Caco-2 (cell line): ENCODE measurements around the gene IL21R. TPM values are rescaled to one million over a fixed set of nuclear protein-coding genes. Genes with fewer than 3 reads are reported as not detected.

Experiments used
- BruUV-seq: library from RNA; stranded (reverse); fragments of 400-500 nt; replicated peaks from 2 replicates; lab custom pipeline; 2021; lab: Mats Ljungman, UMichigan
- CTCF ChIA-PET: fragments of 300-600 bp; sonication (Branson Sonifier 250); formaldehyde crosslinking; loops from one replicate; lab custom pipeline; 2022; ENCODE audit warnings: antibody characterized with exemption; lab: Charles Lee
- POLR2A ChIA-PET: fragments of 300-600 bp; sonication (Branson Sonifier 250); formaldehyde crosslinking; loops from one replicate; lab custom pipeline; 2022; ENCODE audit warnings: antibody characterized with exemption; lab: Charles Lee
- DNase-seq, 2 experiments: peaks; one replicate each; pipeline versions ENCODE4 v3.0.0 to v3.0.0-alpha.2; 2020 to 2022
- H3K27me3 ChIP-seq: replicated peaks from 2 replicates; pipeline ENCODE4 v1.6.0; 2011; ENCODE audit warnings: low read length; ENCODE audit not compliant: control insufficient read depth, insufficient read depth
- H3K36me3 ChIP-seq: 2 replicates; pipeline ENCODE4 v1.5.1; 2011; ENCODE audit warnings: low read length; ENCODE audit not compliant: control insufficient read depth, insufficient read depth
- H3K4me1 ChIP-seq: fragments of 250-450 bp; sonication (Bioruptor Pico); 2 replicates; pipeline ENCODE4 v1.5.1; 2020; ENCODE audit warnings: mild to moderate bottlenecking
- H3K4me3 ChIP-seq: 2 replicates; pipeline ENCODE4 v1.5.1; 2011; ENCODE audit warnings: low read depth, mild to moderate bottlenecking, control low read depth, low read length
- H3K9me3 ChIP-seq: fragments of 250-450 bp; sonication (Bioruptor Pico); 2 replicates; pipeline ENCODE4 v1.5.1; 2020; ENCODE audit warnings: mild to moderate bottlenecking, moderate library complexity
- H3K27ac Mint-ChIP-seq: one replicate; pipeline ENCODE4 v1.8.0; 2022; ENCODE audit warnings: mixed read lengths; ENCODE audit not compliant: unreplicated experiment
- H3K27me3 Mint-ChIP-seq: one replicate; pipeline ENCODE4 v1.8.0; 2022; ENCODE audit warnings: mixed read lengths; ENCODE audit not compliant: insufficient read depth, unreplicated experiment
- H3K36me3 Mint-ChIP-seq: one replicate; pipeline ENCODE4 v1.8.0; 2022; ENCODE audit warnings: mild to moderate bottlenecking, mixed read lengths; ENCODE audit not compliant: insufficient read depth, unreplicated experiment
- H3K4me1 Mint-ChIP-seq: one replicate; pipeline ENCODE4 v1.8.0; 2022; ENCODE audit warnings: low read depth, mixed read lengths; ENCODE audit not compliant: unreplicated experiment
- H3K4me3 Mint-ChIP-seq: one replicate; pipeline ENCODE4 v1.8.0; 2022; ENCODE audit warnings: mild to moderate bottlenecking, moderate library complexity, mixed read lengths; ENCODE audit not compliant: unreplicated experiment
- H3K9me3 Mint-ChIP-seq: one replicate; pipeline ENCODE4 v1.8.0; 2022; ENCODE audit warnings: mixed read lengths; ENCODE audit not compliant: unreplicated experiment
- CTCF ChIP-seq, 2 experiments: fragments of 200-600 bp in 1 of 2; IDR thresholded peaks; 1 replicate in 1 of 2; 2 replicates in 1 of 2; pipeline versions ENCODE4 v1.5.1 to v1.8.0; 2011 to 2022; ENCODE audit warnings: antibody characterized with exemption in 1 of 2, control low read depth in 1 of 2, inconsistent platforms in 1 of 2, low read depth in 1 of 2, low read length in 1 of 2, mild to moderate bottlenecking in 1 of 2, moderate library complexity in 1 of 2; ENCODE audit not compliant: insufficient read depth in 1 of 2, severe bottlenecking in 1 of 2, unreplicated experiment in 1 of 2
- intact Hi-C: fragments of 100-400 bp; cut with micrococcal nuclease; formaldehyde crosslinking; loops from one replicate; pipeline ENCODE4 v1.10.0; 2022; ENCODE audit not compliant: unreplicated experiment
- total RNA-seq: library from RNA; stranded (reverse); gene quantifications from 2 replicates; pipeline ENCODE4 v1.2.3, GENCODE V29; 2022

The IL21R gene
- total RNA-seq, 1 experiment from 2014 or later, result 0.07 TPM

GRCh38 chr16:27483088-27483437 lies 81.1 kb downstream of the IL21R start:
- intact Hi-C loops, result no loop called here
- H3K4me3 ChIP-seq, result no peak overlapping the region
- Mint-ChIP-seq H3K4me1 (no peaks in the 10 kb centered on the region), H3K27ac (no peak overlapping the region), H3K27me3 (no peaks in the 10 kb centered on the region), H3K9me3 (no peaks in the 10 kb centered on the region), H3K4me3 (no peak overlapping the region), H3K36me3 (peaks cover 61% of the 10 kb centered on the region)
- CTCF ChIA-PET, result no interaction called here
- no peak for TF ChIP-seq CTCF (IDR thresholded peaks at IDR 0.05; ENCODE audit: insufficient read depth in 1 of 2, low read depth in 1 of 2, low read length in 1 of 2, severe bottlenecking in 1 of 2, unreplicated experiment in 1 of 2)
- POLR2A ChIA-PET, result no interaction called here
- no peak for DNase-seq
- H3K27me3 ChIP-seq, result no peaks in the 10 kb centered on the region
- H3K9me3 ChIP-seq, result no peaks in the 10 kb centered on the region
- H3K4me1 ChIP-seq, result no peaks in the 10 kb centered on the region
- BruUV-seq, result no TSS peak
- no peaks in the 10 kb centered on the region; the same call in 1 of the 2 replicates for H3K36me3 ChIP-seq

- Mint-ChIP-seq H3K27me3 (no peaks in the 10 kb centered on the region), H3K4me1 (no peaks in the 10 kb centered on the region), H3K4me3 (no peak overlapping the region), H3K36me3 (peaks cover 61% of the 10 kb centered on the region), H3K9me3 (no peaks in the 10 kb centered on the region), H3K27ac (no peak overlapping the region)
- Histone ChIP-seq H3K9me3 (no peaks in the 10 kb centered on the region), H3K27me3 (no peaks in the 10 kb centered on the region), H3K36me3 (no peaks in the 10 kb centered on the region; the same call in 1 of the 2 replicates), H3K4me3 (no peak overlapping the region), H3K4me1 (no peaks in the 10 kb centered on the region)
- POLR2A ChIA-PET, result no interaction called here
- CTCF ChIA-PET, result no interaction called here
- no peak for TF ChIP-seq CTCF (IDR thresholded peaks at IDR 0.05; ENCODE audit: insufficient read depth in 1 of 2, low read depth in 1 of 2, low read length in 1 of 2, severe bottlenecking in 1 of 2, unreplicated experiment in 1 of 2)
- no peak for DNase-seq
- intact Hi-C loops, result no loop called here
- no TSS peak for BruUV-seq
Observed at GRCh38 chr16:27483624-27484023, 81.7 kb downstream of the IL21R start.

- TF ChIP-seq CTCF (IDR thresholded peaks at IDR 0.05; ENCODE audit: insufficient read depth in 1 of 2, low read depth in 1 of 2, low read length in 1 of 2, severe bottlenecking in 1 of 2, unreplicated experiment in 1 of 2), result no peak
- Mint-ChIP-seq H3K27ac (no peak overlapping the region), H3K9me3 (no peaks in the 10 kb centered on the region), H3K27me3 (no peaks in the 10 kb centered on the region), H3K4me3 (no peak overlapping the region), H3K4me1 (no peaks in the 10 kb centered on the region), H3K36me3 (peaks cover 54% of the 10 kb centered on the region)
- POLR2A ChIA-PET, result no interaction called here
- no peaks in the 10 kb centered on the region; the same call in 1 of the 2 replicates for H3K36me3 ChIP-seq
- intact Hi-C loops, result no loop called here
- no peaks in the 10 kb centered on the region for H3K4me1 ChIP-seq
- H3K9me3 ChIP-seq, result no peaks in the 10 kb centered on the region
- no peaks in the 10 kb centered on the region for H3K27me3 ChIP-seq
- no peak for DNase-seq
- CTCF ChIA-PET, result no interaction called here
- no TSS peak for BruUV-seq
- H3K4me3 ChIP-seq, result no peak overlapping the region
Observed at GRCh38 chr16:27485126-27485525, 83.2 kb downstream of the IL21R start.
